ENCODE data around the gene CNTLN.

GRCh38 chr9:17121264-17121663 is 13.6 kb upstream of the CNTLN start:
- no peak for TF ChIP-seq YY1 (IDR thresholded peaks at IDR 0.05; ENCODE audit: extremely low read depth, insufficient replicate concordance, low read depth, low read length)
- TF ChIP-seq CTCF (IDR thresholded peaks at IDR 0.05 in 2 of 3, conservative IDR thresholded peaks at IDR 0.05 in 1 of 3; ENCODE audit: borderline replicate concordance in 1 of 3, insufficient read depth in 1 of 3, low read depth in 2 of 3, low read length in 2 of 3), result no peak
- TF ChIP-seq EZH2 (IDR thresholded peaks at IDR 0.05), result no peak
- no peak for TF ChIP-seq MAX (IDR thresholded peaks at IDR 0.05)
- TF ChIP-seq RAD21 (IDR thresholded peaks at IDR 0.05; ENCODE audit: low read depth), result no peak
- no peak for TF ChIP-seq POLR2A (IDR thresholded peaks at IDR 0.05; ENCODE audit: borderline replicate concordance, extremely low read depth, insufficient read depth, insufficient read length)
- no peak for TF ChIP-seq EGR1 (IDR thresholded peaks at IDR 0.05; ENCODE audit: low read depth)
- TF ChIP-seq POLR2AphosphoS5 (IDR thresholded peaks at IDR 0.05; ENCODE audit: low read depth, low read length), result no peak
- TF ChIP-seq CBX3 (IDR thresholded peaks at IDR 0.05; ENCODE audit: low read depth), result no peak
- TF ChIP-seq REST (IDR thresholded peaks at IDR 0.05; ENCODE audit: low read depth), result no peak
- TF ChIP-seq CEBPB (IDR thresholded peaks at IDR 0.05; ENCODE audit: low read depth), result no peak
- no peak for TF ChIP-seq EZH2phosphoT487 (IDR thresholded peaks at IDR 0.05; ENCODE audit: borderline replicate concordance)
- no peak for TF ChIP-seq SP1 (IDR thresholded peaks at IDR 0.05; ENCODE audit: low read depth)

Measured in HCT116 (cell line).